Measurements from ENCODE around the gene MAMDC2.
"Not testable (repeated sequence)": the region's sequence is repeated elsewhere in the genome, so short reads cannot be mapped to it uniquely, and the experiment has no call there.

Gene MAMDC2

GRCh38 chr9:70192707-70193106 lies 149.1 kb downstream of the MAMDC2 start:
- Histone ChIP-seq H2BK5ac (ENCODE audit: low read depth, low read length, poor library complexity, severe bottlenecking) (no peak overlapping the region), H2BK15ac (ENCODE audit: low read depth, poor library complexity, severe bottlenecking) (no peak overlapping the region), H3K36me3 (ENCODE audit: control insufficient read depth in 1 of 2, insufficient read depth in 2 of 2, low read depth in 1 of 2, low read length in 2 of 2) (peaks cover 0 to 2% of the 10 kb centered on the region in 2 experiments), H3K4ac (ENCODE audit: low read depth in 1 of 2, low read length in 2 of 2) (no peak overlapping the region), H3K4me1 (ENCODE audit: control insufficient read depth, insufficient read depth, low read depth, low read length) (no peaks in the 10 kb centered on the region), H3K23ac (ENCODE audit: low read length in 2 of 2) (no peak overlapping the region), H3K27me3 (ENCODE audit: control insufficient read depth in 1 of 2, insufficient read depth in 1 of 2, low read length in 2 of 2) (no peaks in the 10 kb centered on the region), H2AFZ (ENCODE audit: low read depth, low read length) (no peak overlapping the region), H4K91ac (ENCODE audit: low read length) (no peak overlapping the region), H2BK12ac (ENCODE audit: low read length in 2 of 2) (no peak overlapping the region), H3K18ac (ENCODE audit: low read depth in 1 of 2, low read length in 2 of 2) (no peak overlapping the region), H3K9me3 (ENCODE audit: control insufficient read depth, low read length) (peaks cover under 1% of the 10 kb centered on the region), H3K27ac (ENCODE audit: low read length, poor library complexity, severe bottlenecking) (no peak overlapping the region), H3K79me1 (replicated peaks; ENCODE audit: low read length, poor library complexity, severe bottlenecking) (peaks cover 14% of the 10 kb centered on the region), H3K4me2 (ENCODE audit: low read length, poor library complexity, severe bottlenecking) (no peak overlapping the region), H2AK5ac (ENCODE audit: low read length, severe bottlenecking) (no peak overlapping the region), H2BK120ac (ENCODE audit: low read depth, low read length) (no peak overlapping the region), H3K4me3 (ENCODE audit: insufficient read depth in 1 of 2, low read depth in 1 of 2, low read length in 2 of 2) (no peak overlapping the region), H3K9ac (ENCODE audit: low read length) (no peak overlapping the region), H3K14ac (ENCODE audit: low read length in 2 of 2) (no peak overlapping the region), H4K8ac (ENCODE audit: low read length) (no peak overlapping the region)
- no peak for DNase-seq
- 94% methylated on average over 2 of the region's 2 CpGs for WGBS

- WGBS, result 89% methylated on average over 2 of the region's 3 CpGs
- no peak overlapping the region for H3K9ac ChIP-seq (ENCODE audit: low read length)
- no peak overlapping the region for H3K23ac ChIP-seq (ENCODE audit: low read length in 2 of 2)
- H3K4me1 ChIP-seq (ENCODE audit: control insufficient read depth, insufficient read depth, low read depth, low read length), result no peaks in the 10 kb centered on the region
- H4K91ac ChIP-seq (ENCODE audit: low read length), result no peak overlapping the region
- H3K36me3 ChIP-seq (ENCODE audit: control insufficient read depth in 1 of 2, insufficient read depth in 2 of 2, low read depth in 1 of 2, low read length in 2 of 2), result peaks cover 0 to 2% of the 10 kb centered on the region in 2 experiments
- H3K4me3 ChIP-seq (ENCODE audit: insufficient read depth in 1 of 2, low read depth in 1 of 2, low read length in 2 of 2), result no peak overlapping the region
- H3K14ac ChIP-seq (ENCODE audit: low read length in 2 of 2), result no peak overlapping the region
- no peak overlapping the region for H3K4me2 ChIP-seq (ENCODE audit: low read length, poor library complexity, severe bottlenecking)
- H4K8ac ChIP-seq (ENCODE audit: low read length), result no peak overlapping the region
- DNase-seq, result no peak
- peaks cover 13% of the 10 kb centered on the region for H3K79me1 ChIP-seq (replicated peaks; ENCODE audit: low read length, poor library complexity, severe bottlenecking)
- H2BK5ac ChIP-seq (ENCODE audit: low read depth, low read length, poor library complexity, severe bottlenecking), result no peak overlapping the region
- no peaks in the 10 kb centered on the region for H3K9me3 ChIP-seq (ENCODE audit: control insufficient read depth, low read length)
- no peak overlapping the region for H2BK15ac ChIP-seq (ENCODE audit: low read depth, poor library complexity, severe bottlenecking)
- no peak overlapping the region for H2AK5ac ChIP-seq (ENCODE audit: low read length, severe bottlenecking)
- H2BK120ac ChIP-seq (ENCODE audit: low read depth, low read length), result no peak overlapping the region
- H2AFZ ChIP-seq (ENCODE audit: low read depth, low read length), result no peak overlapping the region
- no peak overlapping the region for H3K18ac ChIP-seq (ENCODE audit: low read depth in 1 of 2, low read length in 2 of 2)
- H2BK12ac ChIP-seq (ENCODE audit: low read length in 2 of 2), result no peak overlapping the region
- no peak overlapping the region for H3K27ac ChIP-seq (ENCODE audit: low read length, poor library complexity, severe bottlenecking)
- no peak overlapping the region for H3K4ac ChIP-seq (ENCODE audit: low read depth in 1 of 2, low read length in 2 of 2)
- H3K27me3 ChIP-seq (ENCODE audit: control insufficient read depth in 1 of 2, insufficient read depth in 1 of 2, low read length in 2 of 2), result no peaks in the 10 kb centered on the region
Measured at GRCh38 chr9:70195456-70195855, 151.8 kb downstream of the MAMDC2 start.

GRCh38 chr9:70197216-70198044 lies 153.8 kb downstream of the MAMDC2 start:
- Histone ChIP-seq H2BK5ac (ENCODE audit: low read depth, low read length, poor library complexity, severe bottlenecking) (no peak overlapping the region), H3K27me3 (ENCODE audit: control insufficient read depth in 1 of 2, insufficient read depth in 1 of 2, low read length in 2 of 2) (no peaks in the 10 kb centered on the region), H3K36me3 (ENCODE audit: control insufficient read depth in 1 of 2, insufficient read depth in 2 of 2, low read depth in 1 of 2, low read length in 2 of 2) (peaks cover 0 to 2% of the 10 kb centered on the region in 2 experiments), H4K91ac (ENCODE audit: low read length) (no peak overlapping the region), H3K23ac (ENCODE audit: low read length in 2 of 2) (no peak overlapping the region), H2AFZ (ENCODE audit: low read depth, low read length) (no peak overlapping the region), H3K9ac (ENCODE audit: low read length) (no peak overlapping the region), H3K4me1 (ENCODE audit: control insufficient read depth, insufficient read depth, low read depth, low read length) (no peaks in the 10 kb centered on the region), H3K4ac (ENCODE audit: low read depth in 1 of 2, low read length in 2 of 2) (no peak overlapping the region), H3K18ac (ENCODE audit: low read depth in 1 of 2, low read length in 2 of 2) (no peak overlapping the region), H2BK120ac (ENCODE audit: low read depth, low read length) (no peak overlapping the region), H3K14ac (ENCODE audit: low read length in 2 of 2) (no peak overlapping the region), H3K4me2 (ENCODE audit: low read length, poor library complexity, severe bottlenecking) (no peak overlapping the region), H3K79me1 (replicated peaks; ENCODE audit: low read length, poor library complexity, severe bottlenecking) (peaks cover 7% of the 10 kb centered on the region), H3K9me3 (ENCODE audit: control insufficient read depth, low read length) (no peaks in the 10 kb centered on the region), H2AK5ac (ENCODE audit: low read length, severe bottlenecking) (no peak overlapping the region), H3K27ac (ENCODE audit: low read length, poor library complexity, severe bottlenecking) (no peak overlapping the region), H3K4me3 (ENCODE audit: insufficient read depth in 1 of 2, low read depth in 1 of 2, low read length in 2 of 2) (no peak overlapping the region), H2BK12ac (ENCODE audit: low read length in 2 of 2) (no peak overlapping the region), H4K8ac (ENCODE audit: low read length) (no peak overlapping the region), H2BK15ac (ENCODE audit: low read depth, poor library complexity, severe bottlenecking) (no peak overlapping the region)
- no peak for DNase-seq
- WGBS, result 97% methylated on average over 7 of the region's 9 CpGs

- H3K27me3 ChIP-seq (ENCODE audit: control insufficient read depth in 1 of 2, insufficient read depth in 1 of 2, low read length in 2 of 2); H3K4me1 ChIP-seq (ENCODE audit: control insufficient read depth, insufficient read depth, low read depth, low read length); H3K4me3 ChIP-seq (ENCODE audit: insufficient read depth in 1 of 2, low read depth in 1 of 2, low read length in 2 of 2); H3K4ac ChIP-seq (ENCODE audit: low read depth in 1 of 2, low read length in 2 of 2); H3K36me3 ChIP-seq (ENCODE audit: control insufficient read depth in 1 of 2, insufficient read depth in 2 of 2, low read depth in 1 of 2, low read length in 2 of 2); H3K79me1 ChIP-seq (replicated peaks; ENCODE audit: low read length, poor library complexity, severe bottlenecking); H2BK15ac ChIP-seq (ENCODE audit: low read depth, poor library complexity, severe bottlenecking); H3K9me3 ChIP-seq (ENCODE audit: control insufficient read depth, low read length); H4K8ac ChIP-seq (ENCODE audit: low read length); H3K27ac ChIP-seq (ENCODE audit: low read length, poor library complexity, severe bottlenecking); H3K18ac ChIP-seq (ENCODE audit: low read depth in 1 of 2, low read length in 2 of 2); H2AK5ac ChIP-seq (ENCODE audit: low read length, severe bottlenecking); DNase-seq; H4K91ac ChIP-seq (ENCODE audit: low read length); H2BK12ac ChIP-seq (ENCODE audit: low read length in 2 of 2); H3K23ac ChIP-seq (ENCODE audit: low read length in 2 of 2); H3K4me2 ChIP-seq (ENCODE audit: low read length, poor library complexity, severe bottlenecking); H3K9ac ChIP-seq (ENCODE audit: low read length); H2BK120ac ChIP-seq (ENCODE audit: low read depth, low read length); H2AFZ ChIP-seq (ENCODE audit: low read depth, low read length); H3K14ac ChIP-seq (ENCODE audit: low read length in 2 of 2); H2BK5ac ChIP-seq (ENCODE audit: low read depth, low read length, poor library complexity, severe bottlenecking): not testable (repeated sequence)
- WGBS, result 94% methylated on average over 14 of the region's 16 CpGs
Measured at GRCh38 chr9:70204743-70205142, 161.1 kb downstream of the MAMDC2 start.
